Activated T-helper 2 cell treated with anti-CD3 and anti-CD28 coated beads, Interferon-gamma antibody, Interleukin-2, Interleukin-4, amounts not matched to agents 10 μg/mL and 5 μg/mL and 100 μg/mL, durations not matched to agents 14 hours and 24 hours and 36 hours (primary cell): ENCODE results near the gene RALGPS2. TPM values are rescaled to one million over a fixed set of nuclear protein-coding genes. Genes with fewer than 3 reads are reported as not detected.

Source experiments
- DNase-seq: peaks from one replicate; pipeline ENCODE4 v3.0.0; 2021; ENCODE audit warnings: low spot score
- H3K27ac Mint-ChIP-seq: one replicate; pipeline ENCODE4 v1.8.0; 2021; ENCODE audit warnings: mixed read lengths
- H3K27me3 Mint-ChIP-seq: one replicate; pipeline ENCODE4 v1.8.0; 2021; ENCODE audit warnings: low read depth, mixed read lengths
- H3K36me3 Mint-ChIP-seq: one replicate; pipeline ENCODE4 v1.8.0; 2021; ENCODE audit warnings: low read depth, mixed read lengths
- H3K4me1 Mint-ChIP-seq: one replicate; pipeline ENCODE4 v1.8.0; 2021; ENCODE audit warnings: low read depth, mixed read lengths
- H3K4me3 Mint-ChIP-seq: one replicate; pipeline ENCODE4 v1.8.0; 2021; ENCODE audit warnings: low read depth, mild to moderate bottlenecking, moderate library complexity, mixed read lengths
- H3K9me3 Mint-ChIP-seq: one replicate; pipeline ENCODE4 v1.8.0; 2021; ENCODE audit warnings: mixed read lengths
- intact Hi-C: fragments of 100-400 bp; cut with micrococcal nuclease; formaldehyde crosslinking; loops from one replicate; pipeline ENCODE4 v1.15.1; 2023
- total RNA-seq: library from RNA; stranded (reverse); gene quantifications from 2 replicates; pipeline ENCODE4 v1.2.3, GENCODE V29; 2022

RALGPS2 gene
- total RNA-seq, 1 donor from 2014 or later, result 1.9 TPM

DNA sequence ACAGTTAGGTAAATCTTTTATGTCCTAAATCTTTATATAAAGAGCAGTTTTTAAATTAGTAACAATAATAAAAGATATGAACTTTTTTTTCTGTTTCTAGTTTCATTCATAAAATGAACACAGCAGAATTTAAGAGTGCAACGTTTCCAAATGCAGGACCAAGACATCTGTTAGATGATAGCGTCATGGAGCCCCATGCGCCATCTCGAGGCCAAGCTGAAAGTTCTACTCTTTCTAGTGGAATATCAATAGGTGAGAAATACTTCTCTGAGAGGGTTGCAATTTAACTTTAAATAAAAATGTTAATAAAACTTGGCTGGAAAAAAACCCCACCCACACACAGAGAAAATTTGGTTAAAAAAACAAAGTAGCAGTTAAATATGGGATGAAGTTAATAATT, 160.8 kb downstream of the RALGPS2 start:
- Mint-ChIP-seq H3K4me3 (no peak overlapping the region), H3K27ac (no peak overlapping the region), H3K9me3 (no peaks in the 10 kb centered on the region), H3K27me3 (no peaks in the 10 kb centered on the region), H3K4me1 (peaks cover 4% of the 10 kb centered on the region), H3K36me3 (no peaks in the 10 kb centered on the region)
- intact Hi-C loops, result no loop called here
- no peak for DNase-seq

- H3K4me3 Mint-ChIP-seq, result no peak overlapping the region
- peaks cover 4% of the 10 kb centered on the region for H3K4me1 Mint-ChIP-seq
- intact Hi-C loops, result no loop called here
- DNase-seq, result no peak
- H3K27me3 Mint-ChIP-seq, result no peaks in the 10 kb centered on the region
- H3K27ac Mint-ChIP-seq, result no peak overlapping the region
- H3K9me3 Mint-ChIP-seq, result no peaks in the 10 kb centered on the region
- no peaks in the 10 kb centered on the region for H3K36me3 Mint-ChIP-seq
These were observed 161.5 kb downstream of the RALGPS2 start for GRCh38 chr1:178886551-178886950.

DNA sequence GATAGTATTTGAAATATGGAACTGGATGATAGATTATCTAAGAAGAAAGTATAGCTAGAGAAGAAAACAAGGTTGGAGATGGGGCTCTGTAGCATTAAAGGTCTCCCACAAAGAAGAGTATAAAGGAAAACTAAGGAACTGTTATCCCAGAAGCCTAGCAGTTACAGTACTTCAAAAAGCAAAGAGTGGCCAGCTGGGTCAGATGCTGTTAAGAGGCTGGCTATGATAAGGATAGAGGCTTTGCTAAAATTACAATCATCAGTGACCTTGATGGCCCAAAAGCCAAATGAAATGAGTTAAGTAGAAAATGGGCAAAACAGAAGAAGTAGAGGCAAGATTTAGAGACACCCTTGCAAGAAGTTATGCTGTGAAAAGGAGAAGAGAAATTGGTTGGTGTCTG, 170.9 kb downstream of the RALGPS2 start:
- no peaks in the 10 kb centered on the region for H3K27me3 Mint-ChIP-seq
- no peak for DNase-seq
- H3K4me3 Mint-ChIP-seq, result no peak overlapping the region
- H3K4me1 Mint-ChIP-seq, result peaks cover 2% of the 10 kb centered on the region
- no peak overlapping the region for H3K27ac Mint-ChIP-seq
- H3K9me3 Mint-ChIP-seq, result peaks cover 3% of the 10 kb centered on the region
- intact Hi-C loops, result no loop called here
- no peaks in the 10 kb centered on the region for H3K36me3 Mint-ChIP-seq

GRCh38 chr1:178898401-178898800, 173.4 kb downstream of the RALGPS2 start:
- intact Hi-C loops, result no loop called here
- no peak overlapping the region for H3K4me3 Mint-ChIP-seq
- H3K4me1 Mint-ChIP-seq, result peaks cover 2% of the 10 kb centered on the region
- no peak for DNase-seq
- no peak overlapping the region for H3K27ac Mint-ChIP-seq
- H3K36me3 Mint-ChIP-seq, result no peaks in the 10 kb centered on the region
- peaks cover 3% of the 10 kb centered on the region for H3K9me3 Mint-ChIP-seq
- no peaks in the 10 kb centered on the region for H3K27me3 Mint-ChIP-seq

- peaks cover 2% of the 10 kb centered on the region for H3K4me1 Mint-ChIP-seq
- H3K27me3 Mint-ChIP-seq, result no peaks in the 10 kb centered on the region
- no peak overlapping the region for H3K27ac Mint-ChIP-seq
These were observed 174.4 kb downstream of the RALGPS2 start for GRCh38 chr1:178899402-178899801.

DNA sequence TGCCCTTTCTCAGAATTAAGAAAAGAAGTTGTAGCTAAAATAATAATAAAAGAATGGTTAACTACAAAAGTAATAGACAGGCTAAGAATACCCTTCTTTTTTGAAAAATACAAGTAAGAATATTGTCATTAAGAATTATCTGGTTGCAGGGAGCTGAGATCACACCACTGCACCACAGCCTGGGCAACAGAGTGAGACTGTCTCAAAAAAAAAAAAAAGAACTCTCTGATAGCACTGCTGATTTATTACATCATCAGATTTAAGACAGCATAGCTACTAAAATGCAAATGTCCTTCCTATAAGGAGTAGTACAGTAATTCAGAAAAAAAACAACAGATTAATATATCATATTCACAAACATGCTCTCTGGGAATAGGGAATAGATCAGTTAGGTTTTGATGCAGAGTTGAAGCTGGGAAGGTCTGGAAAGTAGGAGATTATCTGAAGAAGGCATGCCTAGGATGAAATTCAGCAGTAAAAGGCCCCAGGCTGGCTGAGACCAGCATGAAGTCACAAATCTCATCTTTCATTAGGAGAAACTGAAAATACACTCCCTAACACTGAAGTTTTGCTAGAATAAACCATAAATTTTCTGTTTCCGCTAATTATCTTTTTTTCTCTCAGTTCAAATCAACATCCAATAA, 176.6 kb downstream of the RALGPS2 start:
- intact Hi-C loops, result no loop called here
- no peak overlapping the region for H3K4me3 Mint-ChIP-seq
- peaks cover 2% of the 10 kb centered on the region for H3K4me1 Mint-ChIP-seq
- H3K9me3 Mint-ChIP-seq, result no peaks in the 10 kb centered on the region
- no peaks in the 10 kb centered on the region for H3K36me3 Mint-ChIP-seq
- H3K27ac Mint-ChIP-seq, result no peak overlapping the region
- DNase-seq, result no peak
- H3K27me3 Mint-ChIP-seq, result no peaks in the 10 kb centered on the region

More at GRCh38 chr1:178899402-178899801, 174.4 kb downstream of the RALGPS2 start:
- H3K36me3 Mint-ChIP-seq, result no peaks in the 10 kb centered on the region
- peaks cover 3% of the 10 kb centered on the region for H3K9me3 Mint-ChIP-seq
- H3K4me3 Mint-ChIP-seq, result no peak overlapping the region
- intact Hi-C loops, result no loop called here
- DNase-seq, result no peak

DNA sequence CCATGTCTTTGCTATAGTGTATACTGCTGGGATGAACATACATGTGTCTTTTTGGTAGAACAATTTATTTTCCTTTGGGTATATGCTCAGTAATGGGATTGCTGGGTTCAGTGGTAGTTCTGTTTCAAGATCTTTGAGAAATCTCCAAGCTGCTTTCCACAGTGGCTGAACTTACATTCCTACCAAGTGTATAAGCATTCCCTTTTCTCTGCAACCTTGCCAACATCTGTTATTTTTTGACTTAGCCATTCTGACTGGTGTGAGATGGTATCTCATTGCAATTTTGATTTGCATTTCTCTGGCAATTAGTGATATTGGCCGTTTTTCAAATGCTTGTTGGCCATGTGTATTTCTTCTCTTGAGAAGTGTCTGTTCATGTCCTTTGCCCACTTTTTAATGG, 183.3 kb downstream of the RALGPS2 start:
- DNase-seq, result no peak
- intact Hi-C loops, result no loop called here
- Mint-ChIP-seq H3K27me3 (peaks cover 2% of the 10 kb centered on the region), H3K27ac (no peak overlapping the region), H3K4me3 (no peak overlapping the region), H3K36me3 (no peaks in the 10 kb centered on the region), H3K9me3 (peaks cover 8% of the 10 kb centered on the region), H3K4me1 (no peaks in the 10 kb centered on the region)

DNA sequence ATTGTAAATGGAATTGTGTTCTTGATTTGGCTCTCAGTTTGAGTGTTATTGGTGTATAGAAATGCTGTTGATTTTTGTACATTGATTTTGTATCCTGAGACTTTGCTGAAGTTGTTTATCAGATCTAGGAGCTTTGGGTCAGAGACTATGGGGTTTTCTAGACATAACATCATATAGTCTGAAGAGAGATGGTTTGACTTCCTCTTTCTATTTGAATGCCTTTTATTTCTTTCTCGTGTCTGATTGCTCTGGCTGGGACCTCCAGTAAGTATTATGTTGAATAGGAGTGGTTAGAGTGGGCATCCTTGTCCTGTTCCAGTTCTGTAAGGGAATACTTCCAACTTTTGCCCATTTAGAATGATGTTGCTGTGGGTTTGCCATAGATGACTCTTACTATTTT, 185.0 kb downstream of the RALGPS2 start:
- intact Hi-C loops, result no loop called here

GRCh38 chr1:178912597-178912996, 187.6 kb downstream of the RALGPS2 start:
- Mint-ChIP-seq H3K4me1 (peaks cover 3% of the 10 kb centered on the region), H3K36me3 (no peaks in the 10 kb centered on the region), H3K27ac (no peak overlapping the region), H3K9me3 (peaks cover 8% of the 10 kb centered on the region), H3K27me3 (peaks cover 2% of the 10 kb centered on the region), H3K4me3 (no peak overlapping the region)
- intact Hi-C loops, result no loop called here
- DNase-seq, result no peak

More for the DNA sequence above, 185.0 kb downstream of the RALGPS2 start:
- no peaks in the 10 kb centered on the region for H3K36me3 Mint-ChIP-seq
- H3K4me3 Mint-ChIP-seq, result no peak overlapping the region
- H3K27me3 Mint-ChIP-seq, result peaks cover 2% of the 10 kb centered on the region
- H3K4me1 Mint-ChIP-seq, result peaks cover 3% of the 10 kb centered on the region
- DNase-seq, result no peak
- no peak overlapping the region for H3K27ac Mint-ChIP-seq
- H3K9me3 Mint-ChIP-seq, result peaks cover 8% of the 10 kb centered on the region

DNA sequence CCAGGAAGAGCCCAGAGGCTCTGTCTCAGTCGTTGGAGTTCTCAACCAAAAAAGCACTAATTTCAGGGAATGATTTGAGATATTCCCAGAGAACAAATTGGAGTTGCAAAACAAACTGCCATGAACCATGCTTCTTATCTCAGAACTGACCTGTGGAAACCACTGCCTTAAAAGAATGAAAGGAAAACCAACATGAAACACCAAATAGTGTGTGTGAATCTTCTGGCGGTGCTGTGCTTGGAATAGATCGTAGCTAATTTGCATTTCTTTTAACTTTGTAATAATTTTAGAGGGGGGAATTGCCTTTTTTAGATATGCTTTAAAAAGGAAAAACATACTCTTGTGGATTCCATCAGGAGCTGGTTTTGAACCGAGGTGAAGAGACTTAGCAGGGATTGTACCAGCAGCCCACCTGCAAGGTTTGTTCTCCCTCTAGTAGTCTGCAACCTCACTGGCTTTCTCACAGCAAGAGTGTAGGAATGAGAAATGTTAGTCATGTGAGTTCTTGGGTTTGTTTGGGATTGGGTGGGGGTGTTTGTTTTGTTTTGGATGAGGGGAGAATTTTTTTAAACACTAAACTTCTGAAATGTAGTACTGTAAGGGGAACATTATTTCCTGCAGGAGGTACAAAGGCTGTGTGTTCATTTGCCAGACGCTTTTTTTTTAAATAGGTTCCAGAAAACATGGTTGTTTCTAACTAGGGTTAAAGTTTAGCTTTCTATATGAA, 191.6 kb downstream of the RALGPS2 start:
- no peaks in the 10 kb centered on the region for H3K9me3 Mint-ChIP-seq
- no peak overlapping the region for H3K27ac Mint-ChIP-seq
- intact Hi-C loops, result no loop called here
- H3K4me1 Mint-ChIP-seq, result peaks cover 3% of the 10 kb centered on the region
- no peak overlapping the region for H3K4me3 Mint-ChIP-seq
- H3K27me3 Mint-ChIP-seq, result peaks cover 2% of the 10 kb centered on the region
- DNase-seq, result no peak
- H3K36me3 Mint-ChIP-seq, result no peaks in the 10 kb centered on the region

DNA sequence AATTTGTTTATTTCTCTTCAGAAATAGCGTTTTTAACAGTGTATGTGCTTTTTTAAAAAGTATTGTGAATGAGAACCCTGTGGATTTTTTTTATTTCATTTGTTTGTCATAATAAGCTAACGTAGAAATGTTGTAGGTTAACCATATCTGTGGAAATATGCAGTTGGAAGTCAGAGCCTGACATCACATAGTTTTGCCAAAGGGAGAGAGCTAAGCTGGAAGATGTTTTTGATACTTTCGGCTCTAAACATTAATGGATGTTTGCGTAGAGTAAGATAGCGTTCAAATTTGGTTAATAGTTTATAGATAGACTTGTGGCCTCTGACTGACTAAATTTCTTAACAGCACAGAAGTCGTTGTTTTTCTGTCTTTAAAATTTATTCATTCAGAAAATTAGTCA, 193.3 kb downstream of the RALGPS2 start:
- Mint-ChIP-seq H3K4me1 (peaks cover 3% of the 10 kb centered on the region), H3K27me3 (peaks cover 9% of the 10 kb centered on the region), H3K27ac (no peak overlapping the region), H3K4me3 (no peak overlapping the region), H3K9me3 (no peaks in the 10 kb centered on the region), H3K36me3 (no peaks in the 10 kb centered on the region)
- no peak for DNase-seq
- intact Hi-C loops, result no loop called here

GRCh38 chr1:178918955-178919354, 193.9 kb downstream of the RALGPS2 start:
- no peak overlapping the region for H3K27ac Mint-ChIP-seq
- H3K4me3 Mint-ChIP-seq, result no peak overlapping the region
- intact Hi-C loops, result no loop called here
- H3K4me1 Mint-ChIP-seq, result peaks cover 3% of the 10 kb centered on the region
- no peaks in the 10 kb centered on the region for H3K36me3 Mint-ChIP-seq
- no peak for DNase-seq
- H3K9me3 Mint-ChIP-seq, result no peaks in the 10 kb centered on the region
- peaks cover 9% of the 10 kb centered on the region for H3K27me3 Mint-ChIP-seq

DNA sequence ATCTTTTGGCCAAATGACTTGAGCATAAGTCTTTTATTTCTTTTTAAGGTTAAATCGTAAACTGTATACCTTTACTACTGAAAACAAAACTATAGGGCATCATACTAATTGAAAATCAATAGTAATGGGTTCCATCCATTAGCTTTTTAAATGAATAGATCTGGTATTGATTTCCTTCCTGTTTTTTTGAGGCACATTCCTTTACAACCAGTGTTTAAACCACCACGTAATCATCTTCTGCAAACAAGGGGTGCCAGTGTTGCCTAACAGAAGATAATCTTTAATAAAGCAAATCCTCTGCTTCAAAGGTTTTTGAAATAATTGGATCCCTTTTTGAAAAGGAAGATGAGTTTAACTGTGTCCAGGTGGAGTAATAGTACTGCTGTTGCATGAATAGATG, 194.5 kb downstream of the RALGPS2 start:
- Mint-ChIP-seq H3K4me1 (peaks cover under 1% of the 10 kb centered on the region), H3K36me3 (no peaks in the 10 kb centered on the region), H3K9me3 (no peaks in the 10 kb centered on the region), H3K27ac (no peak overlapping the region), H3K27me3 (peaks cover 9% of the 10 kb centered on the region), H3K4me3 (no peak overlapping the region)
- DNase-seq, result no peak
- intact Hi-C loops, result no loop called here
